CD4-positive, alpha-beta T cell treated with Interleukin-17A for 1 hour (primary cell): ENCODE data around the gene SPATA31E1.
"Not testable (repeated sequence)": the region's sequence is repeated elsewhere in the genome, so short reads cannot be mapped to it uniquely, and the experiment has no call there.

Source experiments
- DNase-seq: peaks from one replicate; pipeline ENCODE4 v3.0.0-alpha.2; 2020

SPATA31E1 gene

GRCh38 chr9:87882627-87883026 is at the start of gene SPATA31E1:
SPATA31E1 (plus strand) TSS chr9:87882877; CDS start chr9:87882892, 15 bp downstream.
- no peak for DNase-seq

- DNase-seq, result no peak
Measured at GRCh38 chr9:87834357-87834756, 48.3 kb upstream of the SPATA31E1 start.

- DNase-seq, result no peak
Measured at GRCh38 chr9:87836536-87836935, 46.1 kb upstream of the SPATA31E1 start.

- DNase-seq, result no peak
Measured at GRCh38 chr9:87836951-87837705, 45.5 kb upstream of the SPATA31E1 start.

GRCh38 chr9:87840134-87840533 is 42.5 kb upstream of the SPATA31E1 start:
- DNase-seq, result peak; percentile 2

GRCh38 chr9:87842878-87843585 is 39.6 kb upstream of the SPATA31E1 start:
- no peak for DNase-seq

GRCh38 chr9:87844506-87844905 is 38.2 kb upstream of the SPATA31E1 start:
- no peak for DNase-seq

GRCh38 chr9:87847817-87848216 is 34.9 kb upstream of the SPATA31E1 start:
- DNase-seq, result not testable (repeated sequence)

- no peak for DNase-seq
Measured at GRCh38 chr9:87849144-87849758, 33.4 kb upstream of the SPATA31E1 start.

- DNase-seq, result no peak
Measured at GRCh38 chr9:87850391-87850790, 32.3 kb upstream of the SPATA31E1 start.

GRCh38 chr9:87851186-87851585 is 31.5 kb upstream of the SPATA31E1 start:
- not testable (repeated sequence) for DNase-seq

- no peak for DNase-seq
Measured at GRCh38 chr9:87853302-87853701, 29.4 kb upstream of the SPATA31E1 start.

- DNase-seq, result no peak
Measured at GRCh38 chr9:87853876-87854579, 28.6 kb upstream of the SPATA31E1 start.

GRCh38 chr9:87854580-87854955 is 28.1 kb upstream of the SPATA31E1 start:
- DNase-seq, result no peak

- no peak for DNase-seq
Measured at GRCh38 chr9:87855061-87855460, 27.6 kb upstream of the SPATA31E1 start.

- DNase-seq, result no peak
Measured at GRCh38 chr9:87857141-87857947, 25.3 kb upstream of the SPATA31E1 start.

- no peak for DNase-seq
Measured at GRCh38 chr9:87857948-87858335, 24.7 kb upstream of the SPATA31E1 start.

GRCh38 chr9:87859137-87859536 is 23.5 kb upstream of the SPATA31E1 start:
- DNase-seq, result no peak

- DNase-seq, result no peak
Measured at GRCh38 chr9:87859786-87860185, 22.9 kb upstream of the SPATA31E1 start.

- DNase-seq, result no peak
Measured at GRCh38 chr9:87861332-87861731, 21.3 kb upstream of the SPATA31E1 start.

GRCh38 chr9:87862536-87863268 is 20.0 kb upstream of the SPATA31E1 start:
- DNase-seq, result no peak
